Erythroblast (primary cell): ENCODE results near the gene CAMKMT.

Experiments used
- GATA1 ChIP-seq: IDR thresholded peaks from 2 replicates; pipeline ENCODE4 v1.6.1; 2011; ENCODE audit warnings: low read depth, mild to moderate bottlenecking, control low read depth, low read length, moderate library complexity
- POLR2A ChIP-seq: IDR thresholded peaks from 2 replicates; pipeline ENCODE4 v1.6.1; 2011; ENCODE audit warnings: mild to moderate bottlenecking, low read length

GRCh38 chr2:44562737-44563136 lies 201.0 kb downstream of the CAMKMT start:
- TF ChIP-seq POLR2A (no peak), GATA1 (no peak)
